ENCODE measurements around the gene NFE2L1. TPM values are rescaled to one million over a fixed set of nuclear protein-coding genes. Genes with fewer than 3 reads are reported as not detected.
A peak's percentile ranks its signal among the peaks of the same experiment; 100 is the strongest.

NFE2L1 gene
- total RNA-seq, 6 experiments from 2014 or later: 63.1 to 156 (median 117) TPM

DNA sequence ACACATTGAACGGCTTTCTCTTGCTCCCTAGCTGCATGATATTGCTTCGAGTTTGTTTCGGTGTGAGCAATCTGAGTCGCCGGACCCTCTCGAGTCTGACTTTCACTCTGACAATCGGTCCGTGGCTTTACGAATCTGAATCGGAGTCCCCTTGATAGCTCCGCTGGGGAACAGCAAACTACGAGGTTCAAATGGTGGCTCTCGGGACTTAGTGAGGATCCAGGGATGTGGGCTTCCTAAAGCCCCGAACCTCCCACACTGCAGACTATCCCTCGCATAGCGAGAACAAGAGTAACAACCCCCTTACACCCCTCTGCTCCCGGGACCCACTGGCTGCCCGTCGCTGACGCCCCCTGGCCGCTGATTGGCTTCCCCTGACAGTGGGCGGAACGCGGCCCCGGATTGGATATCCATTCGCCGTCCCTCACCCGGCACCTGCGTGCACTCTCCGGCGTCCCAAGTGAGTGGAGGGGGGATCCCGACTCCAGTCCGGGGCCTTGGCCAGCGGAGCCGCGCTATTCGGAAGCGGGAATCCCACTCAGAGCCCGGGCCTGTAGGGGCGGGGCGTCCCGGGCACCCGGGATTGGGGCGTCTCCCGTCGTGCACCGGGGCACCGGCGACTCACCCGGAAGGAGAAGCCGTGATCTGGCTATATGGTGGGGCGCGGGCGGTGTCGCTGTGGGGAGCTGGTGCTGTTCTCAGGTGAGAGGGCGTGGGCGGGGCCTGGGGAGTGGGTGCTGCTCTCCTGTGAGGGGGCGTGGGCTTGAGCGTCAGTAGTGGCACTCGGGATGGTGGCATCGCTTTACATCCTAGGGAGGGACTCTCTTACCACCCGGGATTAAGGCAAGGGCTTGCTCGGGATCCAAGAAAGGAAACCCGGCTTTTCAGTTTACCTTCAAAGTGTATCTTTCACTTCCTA lies 59.2 kb downstream of the NFE2L1 start, which contains the start of gene SNX11:
Gene SNX11, plus strand, starts transcription at position 630 of the 919 bp plus-strand sequence. CDS start 4,278 bp downstream, outside the sequence.
- DNase-seq (peak; percentile 93 to 94 (median 93)), ATAC-seq (peak; percentile 95 to 96 (median 96))
- peak within 1 kb of the TSS; percentile 77 to 91 (median 86) for H3K27ac ChIP-seq
- H3K36me3 ChIP-seq: no peaks in the 10 kb centered on the region
- intact Hi-C loops (cut with DNase I): no loop called here
- no peaks in the 10 kb centered on the region for H3K27me3 ChIP-seq
- H3K4me1 ChIP-seq: peaks cover 0 to 12% (median 0%) of the 10 kb centered on the region in 4 donors
- TF ChIP-seq POLR2A (IDR thresholded peaks at IDR 0.05): peak; percentile 81
- TF ChIP-seq, protein P1, sequence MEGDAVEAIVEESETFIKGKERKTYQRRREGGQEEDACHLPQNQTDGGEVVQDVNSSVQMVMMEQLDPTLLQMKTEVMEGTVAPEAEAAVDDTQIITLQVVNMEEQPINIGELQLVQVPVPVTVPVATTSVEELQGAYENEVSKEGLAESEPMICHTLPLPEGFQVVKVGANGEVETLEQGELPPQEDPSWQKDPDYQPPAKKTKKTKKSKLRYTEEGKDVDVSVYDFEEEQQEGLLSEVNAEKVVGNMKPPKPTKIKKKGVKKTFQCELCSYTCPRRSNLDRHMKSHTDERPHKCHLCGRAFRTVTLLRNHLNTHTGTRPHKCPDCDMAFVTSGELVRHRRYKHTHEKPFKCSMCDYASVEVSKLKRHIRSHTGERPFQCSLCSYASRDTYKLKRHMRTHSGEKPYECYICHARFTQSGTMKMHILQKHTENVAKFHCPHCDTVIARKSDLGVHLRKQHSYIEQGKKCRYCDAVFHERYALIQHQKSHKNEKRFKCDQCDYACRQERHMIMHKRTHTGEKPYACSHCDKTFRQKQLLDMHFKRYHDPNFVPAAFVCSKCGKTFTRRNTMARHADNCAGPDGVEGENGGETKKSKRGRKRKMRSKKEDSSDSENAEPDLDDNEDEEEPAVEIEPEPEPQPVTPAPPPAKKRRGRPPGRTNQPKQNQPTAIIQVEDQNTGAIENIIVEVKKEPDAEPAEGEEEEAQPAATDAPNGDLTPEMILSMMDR (IDR thresholded peaks at IDR 0.05): peak in 2 of 4 donors; percentile 27 to 39
- H3K9me3 ChIP-seq: no peaks in the 10 kb centered on the region
- WGBS (ENCODE audit: insufficient coverage, low coverage, low lambda C conversion rate, missing lambda C conversion rate): under 1% methylated on average over 14 of the region's 64 CpGs
- H3K4me3 ChIP-seq: peak within 1 kb of the TSS; percentile 66 to 97 (median 67)

DNA sequence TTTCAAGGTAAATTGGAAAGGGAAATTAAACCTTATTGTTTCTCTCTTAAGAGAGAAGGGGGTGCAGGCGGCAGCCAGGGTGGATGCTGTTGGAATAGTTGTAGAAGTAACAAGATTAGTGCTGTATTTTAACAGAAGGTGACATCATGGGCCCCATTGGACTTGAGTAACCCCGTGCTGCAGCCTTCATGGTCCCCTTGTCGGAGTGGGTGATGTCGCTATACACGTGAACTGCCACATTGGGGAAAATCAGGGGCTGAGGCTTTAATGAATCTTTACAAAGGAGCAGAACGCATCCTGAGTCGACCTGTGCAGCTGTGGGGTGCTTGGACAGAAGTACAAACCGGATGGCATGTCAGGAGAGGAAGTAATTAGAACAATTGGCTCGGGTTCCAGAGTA lies 62.6 kb downstream of the NFE2L1 start:
- Histone ChIP-seq H3K9me3 (no peaks in the 10 kb centered on the region), H3K27me3 (no peaks in the 10 kb centered on the region), H3K36me3 (peaks cover 0 to 8% (median 0%) of the 10 kb centered on the region in 4 donors), H3K27ac (no peak overlapping the region), H3K4me3 (no peak overlapping the region), H3K4me1 (peaks cover 0 to 12% (median 0%) of the 10 kb centered on the region in 4 donors)
- no peak for DNase-seq
- WGBS (ENCODE audit: insufficient coverage, low coverage, low lambda C conversion rate, missing lambda C conversion rate): 81% methylated on average over 9 of the region's 9 CpGs
- intact Hi-C loops (cut with DNase I): no loop called here
- TF ChIP-seq, protein P1 (IDR thresholded peaks at IDR 0.05): no peak
- no peak for TF ChIP-seq POLR2A (IDR thresholded peaks at IDR 0.05)
- no peak for ATAC-seq

MicroRNA genes within 50 kb of the gene (microRNA counts, 767-probe panel; counts per million panel counts)
- microRNA hsa-miR-152: 237 counts per million

Small RNAs within 50 kb of the gene (microRNA-seq; reads per million reads assigned to microRNA genes)
- gene MIR152: 849 to 953 reads per million in 2 donors

Small RNAs within 50 kb of the gene (small RNA-seq; reads per million reads assigned to genes)
- gene AC004477.2 (0 reads per million in 2 experiments), gene MIR152 (85.8 to 144 reads per million in 2 experiments), gene RNU6-1201P (0 reads per million in 2 experiments)

Other genes with a start within 250 kb of the NFE2L1 start
- gene OSBPL7, start 226.6 kb upstream of the NFE2L1 start, total RNA-seq: 1 to 10 TPM in 5 of 6 experiments, under 1 TPM in 1; 0.62 to 2.2 (median 1.4) TPM
- gene MRPL10, start 216.8 kb upstream of the NFE2L1 start, total RNA-seq: 10 to 100 TPM; 14.4 to 26.1 (median 16.3) TPM
- under 1 TPM; 0.12 to 0.44 (median 0.35) TPM for gene LRRC46, start 216.7 kb upstream of the NFE2L1 start, total RNA-seq
- gene SCRN2, start 207.1 kb upstream of the NFE2L1 start, total RNA-seq: 10 to 100 TPM; 18.1 to 25.7 (median 19.6) TPM
- gene SP6, start 197.2 kb upstream of the NFE2L1 start, total RNA-seq: under 1 TPM in 3 of 6 experiments, not detected in 3; 0.09 to 0.12 (median 0.11) TPM
- 1 to 10 TPM; 3.1 to 7.9 (median 5.5) TPM for gene SP2, start 152.1 kb upstream of the NFE2L1 start, total RNA-seq
- 100 to 1,000 TPM in 5 of 6 experiments, 10 to 100 TPM in 1; 85.0 to 151 (median 124) TPM for gene PNPO, start 106.8 kb upstream of the NFE2L1 start, total RNA-seq
- gene PRR15L, start 90.5 kb upstream of the NFE2L1 start, total RNA-seq: 1 to 10 TPM in 1 of 6 experiments, under 1 TPM in 5; 0.19 to 1.1 (median 0.47) TPM
- gene CDK5RAP3, start 77.2 kb upstream of the NFE2L1 start, total RNA-seq: 100 to 1,000 TPM in 3 of 6 experiments, 10 to 100 TPM in 3; 47.3 to 119 (median 99.7) TPM
- gene COPZ2, start 10.6 kb upstream of the NFE2L1 start, total RNA-seq: 10 to 100 TPM; 18.9 to 26.6 (median 23.8) TPM
- 10 to 100 TPM in 2 of 6 experiments, 1 to 10 TPM in 4; 7.0 to 10.5 (median 9.9) TPM for gene CBX1, start 53.1 kb downstream of the NFE2L1 start, total RNA-seq
- gene SNX11, start 59.4 kb downstream of the NFE2L1 start, total RNA-seq: 10 to 100 TPM in 3 of 6 experiments, 1 to 10 TPM in 3; 7.2 to 11.7 (median 9.2) TPM

Data from right lobe of liver (tissue), 6 donors.